SHP77 treated with DMSO at 0.1 percent for 48 hours (cell line): ENCODE measurements around the gene RRP1B.
"Not testable (repeated sequence)": the region's sequence is repeated elsewhere in the genome, so short reads cannot be mapped to it uniquely, and the experiment has no call there.

ENCODE experiments used
- DNase-seq: peaks from one replicate; lab custom pipeline; 2025; lab: John Stamatoyannopoulos, UW

RRP1B gene

DNA sequence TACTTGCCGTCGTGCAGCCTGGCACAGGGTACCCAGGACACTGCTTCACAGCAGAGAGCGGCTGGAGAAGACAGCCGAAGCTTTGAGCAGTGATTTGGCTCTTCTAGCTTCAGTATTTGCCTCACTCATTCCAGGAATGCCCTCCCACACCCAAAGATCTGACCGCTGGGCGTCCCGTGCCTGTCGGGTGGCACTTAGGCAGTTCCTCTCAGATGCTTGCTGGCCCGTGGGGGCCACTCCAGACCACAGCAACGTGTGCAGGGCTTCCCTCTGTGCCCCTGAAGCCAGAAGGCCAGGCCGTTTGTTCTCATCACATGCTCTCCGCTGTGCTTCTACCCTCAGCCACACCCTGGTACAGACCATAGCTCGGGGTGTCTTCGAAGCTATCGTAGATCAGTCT lies 17.0 kb downstream of the RRP1B start:
- no peak for DNase-seq

DNA sequence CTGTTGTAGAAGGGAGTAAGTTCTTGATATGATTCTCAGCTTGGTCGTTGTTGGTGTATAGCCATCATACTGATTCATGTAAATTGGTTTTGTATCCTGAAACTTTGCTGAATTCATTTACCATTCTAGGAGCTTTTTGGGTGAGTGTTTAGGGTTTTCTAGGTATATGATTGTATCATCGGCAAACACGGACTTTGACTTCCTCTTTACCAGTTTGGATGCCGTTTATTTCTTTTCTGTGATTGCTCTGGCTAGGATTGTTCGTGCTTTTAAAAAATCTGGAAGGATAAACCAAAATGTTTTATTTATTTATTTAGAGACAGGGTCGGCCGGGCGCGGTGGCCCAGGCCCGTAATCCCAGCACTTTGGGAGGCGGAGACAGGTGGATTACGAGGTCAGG lies 20.6 kb downstream of the RRP1B start:
- no peak for DNase-seq

DNA sequence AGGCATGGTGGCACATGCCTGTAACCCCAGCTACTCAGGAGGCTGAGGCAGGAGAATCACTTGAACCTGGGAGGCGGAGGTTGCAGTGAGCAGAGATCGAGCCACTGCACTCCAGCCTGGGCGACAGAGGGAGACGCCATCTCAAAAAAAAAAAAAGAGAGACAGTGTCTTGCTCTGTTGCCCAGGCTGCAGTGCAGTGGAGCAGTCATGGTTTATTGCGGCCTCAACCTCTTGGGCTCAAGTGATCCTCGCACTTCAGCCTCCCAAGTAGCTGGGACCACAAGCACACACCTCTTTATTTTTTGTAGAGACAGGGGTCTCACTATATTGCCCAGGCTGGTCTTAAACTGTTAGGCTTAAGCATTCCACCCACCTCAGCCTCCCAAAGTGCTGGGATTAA lies 21.1 kb downstream of the RRP1B start:
- not testable (repeated sequence) for DNase-seq

DNA sequence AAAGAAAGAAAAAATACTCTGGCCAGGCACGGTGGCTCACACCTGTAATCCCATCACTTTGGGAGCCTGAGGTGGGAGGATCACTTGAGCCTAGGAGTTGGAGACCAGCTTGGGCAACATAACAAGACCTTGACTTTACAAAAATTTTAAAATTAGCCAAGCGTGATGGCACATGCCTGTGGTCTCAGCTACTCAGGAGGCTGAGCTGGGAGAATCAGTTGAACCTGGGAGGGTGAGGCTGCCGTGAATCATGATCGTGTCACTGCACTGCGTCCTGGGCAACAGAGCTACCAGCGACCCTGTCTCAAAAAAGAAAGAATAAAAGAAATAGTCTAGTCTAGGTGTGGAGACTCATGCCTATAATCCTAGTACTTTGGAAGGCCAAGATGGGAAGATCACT lies 22.3 kb downstream of the RRP1B start:
- DNase-seq: no peak

DNA sequence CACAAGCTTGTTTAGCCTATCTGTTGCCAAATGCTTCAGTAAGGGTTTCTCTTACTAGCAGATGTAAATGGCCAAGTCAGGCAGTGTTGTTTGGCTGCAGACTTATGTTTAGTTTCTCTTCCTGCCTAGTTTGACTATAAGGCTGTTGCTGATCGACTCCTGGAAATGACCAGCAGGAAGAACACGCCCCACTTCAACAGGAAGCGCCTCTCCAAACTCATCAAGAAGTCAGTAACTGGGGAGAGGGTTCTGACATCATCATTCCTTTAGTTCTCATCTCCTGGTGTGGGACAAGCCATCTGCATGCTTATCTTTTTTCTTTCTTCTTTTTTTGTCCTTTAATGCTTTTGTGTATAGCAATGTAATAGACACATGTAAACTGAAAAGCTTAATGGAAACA lies 25.1 kb downstream of the RRP1B start:
- no peak for DNase-seq

DNA sequence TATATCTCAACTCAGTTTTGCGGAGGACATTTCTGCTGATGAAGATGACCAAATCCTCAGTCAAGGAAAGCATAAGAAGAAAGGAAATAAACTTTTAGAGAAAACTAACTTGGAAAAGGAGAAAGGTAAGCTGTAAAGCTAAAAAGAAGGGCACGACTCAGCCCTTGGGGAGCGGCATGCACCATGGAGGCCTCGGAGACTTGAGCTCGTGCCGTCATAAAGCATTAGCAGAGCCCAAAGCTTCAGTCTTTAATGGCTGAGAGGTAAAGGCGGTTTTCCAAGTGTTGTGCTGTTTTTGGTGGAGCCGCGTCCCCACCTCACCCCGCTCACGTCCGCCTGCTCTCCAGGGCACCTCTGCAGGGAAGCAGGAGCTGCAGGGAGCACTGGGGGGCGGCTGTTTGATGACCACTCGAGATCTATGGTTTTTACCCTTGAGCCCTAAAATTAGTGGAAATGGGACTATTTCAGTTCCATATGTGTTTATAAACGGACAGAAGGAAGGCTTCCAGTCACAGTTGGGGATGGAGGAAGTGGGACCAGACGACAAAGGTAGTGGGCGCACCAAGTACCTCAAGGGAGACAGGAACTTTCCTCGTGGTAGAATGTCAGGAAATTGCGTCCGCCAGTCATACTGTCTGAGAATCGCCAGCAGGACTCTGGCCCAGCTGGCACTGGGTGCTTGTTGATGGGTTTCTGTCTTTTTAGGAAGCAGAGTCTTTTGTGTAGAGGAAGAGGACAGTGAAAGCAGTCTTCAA lies 27.6 kb downstream of the RRP1B start:
- no peak for DNase-seq

DNA sequence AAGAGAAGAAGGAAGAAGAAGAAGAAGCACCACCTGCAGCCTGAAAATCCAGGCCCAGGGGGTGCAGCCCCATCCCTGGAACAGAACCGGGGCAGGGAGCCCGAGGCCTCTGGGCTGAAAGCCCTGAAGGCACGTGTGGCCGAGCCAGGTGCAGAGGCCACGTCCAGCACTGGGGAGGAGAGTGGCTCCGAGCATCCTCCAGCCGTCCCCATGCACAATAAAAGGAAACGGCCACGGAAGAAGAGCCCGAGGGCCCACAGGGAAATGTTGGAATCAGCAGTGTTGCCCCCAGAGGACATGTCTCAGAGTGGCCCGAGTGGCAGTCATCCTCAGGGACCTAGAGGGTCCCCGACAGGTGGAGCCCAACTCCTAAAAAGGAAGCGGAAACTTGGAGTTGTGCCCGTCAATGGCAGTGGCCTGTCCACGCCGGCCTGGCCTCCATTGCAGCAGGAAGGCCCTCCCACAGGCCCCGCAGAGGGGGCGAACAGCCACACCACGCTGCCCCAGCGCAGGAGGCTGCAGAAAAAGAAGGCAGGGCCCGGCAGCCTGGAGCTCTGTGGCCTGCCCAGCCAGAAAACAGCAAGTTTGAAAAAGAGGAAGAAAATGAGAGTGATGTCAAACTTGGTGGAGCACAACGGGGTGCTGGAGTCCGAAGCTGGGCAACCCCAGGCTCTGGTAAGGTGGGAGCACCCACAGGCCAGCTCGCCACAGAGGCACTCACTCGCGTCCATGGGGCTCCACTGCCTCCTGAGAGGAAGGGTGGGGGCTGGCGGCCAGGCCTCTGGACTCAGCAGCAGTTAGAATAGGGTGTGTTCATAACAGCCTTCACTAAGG lies 28.4 kb downstream of the RRP1B start:
- no peak for DNase-seq

DNA sequence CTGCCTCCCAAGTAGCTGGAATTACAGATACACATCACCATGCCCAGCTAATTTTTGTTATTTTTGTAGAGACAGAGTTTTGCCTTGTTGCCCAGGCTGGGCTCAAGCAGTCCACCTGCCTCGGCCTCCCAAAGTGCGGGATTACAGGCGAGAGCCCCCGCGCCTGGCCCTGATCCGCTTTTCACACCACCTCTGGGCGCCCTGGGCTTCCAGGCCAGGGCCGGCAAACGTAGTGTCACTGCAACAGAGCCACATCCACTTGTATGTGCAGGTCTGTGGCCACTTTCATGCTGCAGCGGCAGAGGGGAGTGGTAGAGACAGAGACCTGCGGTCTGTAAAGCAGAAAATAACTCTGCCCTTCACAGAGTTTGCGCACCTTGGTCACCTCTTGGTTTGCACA lies 29.5 kb downstream of the RRP1B start:
- DNase-seq: no peak

DNA sequence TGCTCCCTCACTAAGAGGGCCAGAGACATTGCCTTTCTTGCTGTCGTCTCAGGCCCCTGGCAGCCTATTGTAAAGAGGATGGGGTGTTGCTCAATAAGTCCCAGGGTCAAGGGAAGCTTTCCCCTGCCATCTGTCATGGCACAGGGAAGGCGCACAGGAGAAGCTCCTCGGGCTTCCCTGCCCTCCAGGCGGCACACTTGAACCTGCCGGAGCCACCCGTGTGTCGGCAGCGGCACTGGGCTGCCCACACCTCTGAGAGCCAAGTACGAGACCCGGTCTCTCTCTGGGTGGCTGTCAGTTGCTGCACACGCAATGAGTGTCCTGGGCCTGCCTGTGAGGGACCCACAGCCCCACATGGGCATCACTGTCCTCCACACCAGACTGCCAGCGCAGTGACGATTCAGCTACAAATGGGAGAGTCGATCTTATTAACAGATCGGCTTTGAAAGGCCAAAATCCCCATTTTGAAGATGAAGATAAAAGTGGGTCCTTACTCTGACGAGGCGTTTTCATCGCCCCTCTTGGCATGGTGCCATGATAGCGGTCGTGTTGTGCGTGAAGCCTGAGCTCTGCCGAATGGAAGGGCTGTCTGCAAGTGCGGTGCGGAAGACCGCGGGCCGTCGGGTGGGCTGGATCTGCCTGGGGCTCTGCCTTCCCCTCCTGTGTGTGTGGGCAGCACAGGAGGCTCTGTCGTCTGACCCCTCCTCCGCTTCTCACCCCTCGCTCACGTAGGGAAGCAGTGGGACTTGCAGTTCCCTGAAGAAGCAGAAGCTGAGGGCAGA lies 30.4 kb downstream of the RRP1B start:
- DNase-seq: no peak

DNA sequence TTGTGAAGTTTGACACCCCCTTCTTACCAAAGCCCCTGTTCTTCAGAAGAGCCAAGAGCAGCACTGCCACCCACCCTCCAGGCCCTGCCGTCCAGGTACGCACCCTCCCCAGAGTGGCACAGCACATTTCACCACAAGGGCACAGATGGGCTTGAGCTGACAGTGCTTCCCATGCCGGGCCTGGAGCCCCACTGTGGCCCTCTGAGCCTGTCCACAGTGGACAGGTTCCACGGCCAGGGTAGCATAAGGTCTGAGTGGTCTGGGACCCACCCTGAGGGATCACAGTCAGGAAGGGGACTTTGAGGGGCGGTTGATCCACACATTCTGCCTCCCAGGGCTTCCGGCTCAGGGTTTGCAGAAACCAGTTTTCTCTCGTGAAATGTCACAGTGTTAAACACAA lies 31.0 kb downstream of the RRP1B start:
- DNase-seq: no peak

DNA sequence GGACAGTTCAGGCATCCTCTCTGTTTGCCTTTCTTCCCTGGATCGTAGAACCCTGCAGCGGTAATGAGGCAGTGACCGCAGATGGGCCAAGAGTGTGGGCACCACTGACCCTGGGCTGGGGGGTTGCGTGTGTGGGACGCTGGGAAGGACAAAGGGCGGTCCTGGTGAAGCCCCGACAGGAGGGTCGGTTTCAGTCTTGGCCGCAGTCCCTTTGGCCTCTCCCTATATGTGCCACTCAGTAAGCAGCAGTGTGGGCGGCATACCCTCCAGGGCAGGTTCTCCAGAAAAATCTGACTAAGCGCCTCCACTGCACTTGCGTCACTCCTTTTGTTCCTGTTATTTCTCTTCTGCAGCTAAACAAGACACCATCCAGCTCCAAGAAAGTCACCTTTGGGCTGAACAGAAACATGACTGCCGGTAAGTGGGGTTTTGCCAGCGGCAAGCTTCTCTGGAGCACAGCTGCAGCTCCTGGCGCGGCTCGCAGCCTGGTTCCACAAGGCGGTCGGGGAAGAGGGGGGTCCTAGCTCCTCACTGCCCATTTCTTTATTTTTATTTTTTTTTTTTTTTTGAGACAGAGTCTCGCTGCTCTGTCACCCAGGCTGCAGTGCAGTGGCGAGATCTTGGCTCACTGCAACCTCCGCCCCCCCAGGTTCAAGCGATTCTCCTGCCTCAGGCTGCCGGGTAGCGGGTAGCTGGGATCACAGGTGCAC lies 31.9 kb downstream of the RRP1B start:
- DNase-seq: no peak

DNA sequence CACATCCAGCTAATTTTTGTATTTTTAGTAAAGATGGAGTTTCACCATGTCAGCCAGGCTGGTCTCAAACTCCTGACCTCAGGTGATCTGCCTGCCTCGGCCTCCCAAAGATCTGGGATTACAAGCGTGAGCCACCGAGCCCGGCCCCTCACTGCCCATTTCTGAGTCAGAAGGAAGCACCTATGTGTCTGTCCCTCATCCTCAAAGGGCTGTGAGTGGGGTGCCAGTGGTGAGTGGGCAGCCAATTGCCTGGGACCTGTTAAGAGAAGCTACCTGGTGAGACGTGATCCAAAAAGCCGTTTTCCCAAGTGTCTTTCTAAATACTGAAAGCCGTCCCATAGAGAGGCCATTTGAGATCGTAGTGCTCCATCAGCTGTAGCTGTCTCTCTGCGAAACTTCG lies 32.4 kb downstream of the RRP1B start:
- DNase-seq: no peak

DNA sequence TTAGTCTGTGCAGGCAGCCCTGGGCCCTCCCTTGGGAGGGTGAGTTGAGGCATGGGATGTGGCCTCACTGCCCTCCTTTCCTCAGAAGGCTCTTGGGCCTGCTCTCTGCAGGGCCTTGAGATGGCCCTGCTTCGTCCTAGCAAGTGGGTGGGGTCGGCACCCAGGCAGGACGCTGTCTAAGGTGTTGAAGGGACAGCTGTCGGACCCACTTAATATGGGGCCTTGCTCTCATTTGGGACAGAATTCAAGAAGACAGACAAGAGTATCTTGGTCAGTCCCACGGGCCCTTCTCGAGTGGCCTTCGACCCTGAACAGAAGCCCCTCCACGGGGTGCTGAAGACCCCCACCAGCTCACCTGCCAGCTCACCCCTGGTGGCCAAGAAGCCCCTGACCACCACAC lies 33.6 kb downstream of the RRP1B start:
- no peak for DNase-seq

DNA sequence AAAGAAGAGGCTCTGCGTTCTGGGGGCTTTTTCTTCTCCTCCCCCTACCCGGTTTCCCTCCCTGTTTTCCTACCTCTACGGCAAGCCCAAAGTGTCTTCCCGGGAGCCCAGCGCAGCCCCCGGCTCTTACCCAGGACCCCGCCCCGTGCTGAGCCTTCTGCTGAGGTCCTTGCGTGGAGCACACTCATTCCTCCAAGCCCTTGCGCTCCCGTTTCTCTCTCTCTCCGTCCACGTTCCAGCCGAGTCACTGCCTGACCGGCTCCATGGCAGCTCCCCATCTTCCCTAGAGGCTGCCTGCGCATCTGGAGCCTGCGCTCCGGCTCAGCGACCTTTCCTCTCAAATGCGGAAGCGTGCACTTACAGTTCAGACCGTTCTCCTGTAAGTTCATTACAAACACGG lies 34.6 kb downstream of the RRP1B start:
- DNase-seq: no peak

DNA sequence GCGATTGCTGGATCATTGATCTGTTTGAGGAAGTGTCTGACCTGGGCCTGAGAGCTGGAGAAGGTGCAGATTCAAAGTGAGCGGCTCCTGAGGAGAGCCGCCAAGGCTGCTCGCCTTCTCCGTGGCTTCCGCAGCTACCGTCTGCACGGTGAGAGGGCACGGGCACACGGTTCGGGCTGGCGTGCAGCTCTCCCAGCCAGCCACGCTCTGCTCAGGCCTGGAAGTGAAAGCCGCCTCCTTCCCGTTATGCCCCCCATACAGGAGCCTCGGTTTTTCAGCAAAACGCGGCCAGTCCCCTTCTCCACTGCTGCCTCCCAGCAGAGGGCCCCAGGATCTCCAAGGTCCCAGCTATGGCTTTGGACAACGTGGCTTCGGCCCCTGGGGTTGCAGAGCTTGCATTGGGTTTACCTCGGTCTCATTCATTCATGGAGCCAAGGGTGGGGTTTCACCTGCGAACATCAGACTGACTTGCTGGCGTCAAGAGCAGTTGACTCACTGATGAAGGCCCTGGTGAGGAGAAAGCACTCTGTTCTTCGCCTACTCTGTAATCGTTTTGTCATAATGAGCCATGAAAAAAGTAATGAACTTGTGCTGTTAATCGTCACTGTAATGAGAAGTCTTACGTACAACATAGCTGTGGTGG lies 35.2 kb downstream of the RRP1B start:
- no peak for DNase-seq

DNA sequence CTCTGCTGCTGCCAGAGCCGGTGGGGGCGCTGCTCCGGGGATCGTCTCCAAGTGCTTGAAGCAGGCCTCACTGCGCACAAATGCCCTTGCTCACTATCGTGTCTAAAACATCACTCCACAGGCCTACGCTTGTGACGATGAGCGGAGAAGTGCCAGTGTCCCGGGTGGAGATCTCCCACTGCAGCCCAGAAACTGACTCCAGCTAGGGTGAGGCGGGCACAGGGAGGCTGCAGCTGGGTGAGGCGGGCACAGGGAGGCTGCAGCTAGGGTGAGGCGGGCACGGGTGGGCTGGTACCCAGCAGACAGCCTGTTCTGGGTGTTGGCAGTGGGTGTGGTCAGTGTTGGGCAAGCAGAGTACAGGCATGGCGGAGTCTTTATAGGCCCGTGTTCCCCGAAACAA lies 36.9 kb downstream of the RRP1B start:
- DNase-seq: no peak

DNA sequence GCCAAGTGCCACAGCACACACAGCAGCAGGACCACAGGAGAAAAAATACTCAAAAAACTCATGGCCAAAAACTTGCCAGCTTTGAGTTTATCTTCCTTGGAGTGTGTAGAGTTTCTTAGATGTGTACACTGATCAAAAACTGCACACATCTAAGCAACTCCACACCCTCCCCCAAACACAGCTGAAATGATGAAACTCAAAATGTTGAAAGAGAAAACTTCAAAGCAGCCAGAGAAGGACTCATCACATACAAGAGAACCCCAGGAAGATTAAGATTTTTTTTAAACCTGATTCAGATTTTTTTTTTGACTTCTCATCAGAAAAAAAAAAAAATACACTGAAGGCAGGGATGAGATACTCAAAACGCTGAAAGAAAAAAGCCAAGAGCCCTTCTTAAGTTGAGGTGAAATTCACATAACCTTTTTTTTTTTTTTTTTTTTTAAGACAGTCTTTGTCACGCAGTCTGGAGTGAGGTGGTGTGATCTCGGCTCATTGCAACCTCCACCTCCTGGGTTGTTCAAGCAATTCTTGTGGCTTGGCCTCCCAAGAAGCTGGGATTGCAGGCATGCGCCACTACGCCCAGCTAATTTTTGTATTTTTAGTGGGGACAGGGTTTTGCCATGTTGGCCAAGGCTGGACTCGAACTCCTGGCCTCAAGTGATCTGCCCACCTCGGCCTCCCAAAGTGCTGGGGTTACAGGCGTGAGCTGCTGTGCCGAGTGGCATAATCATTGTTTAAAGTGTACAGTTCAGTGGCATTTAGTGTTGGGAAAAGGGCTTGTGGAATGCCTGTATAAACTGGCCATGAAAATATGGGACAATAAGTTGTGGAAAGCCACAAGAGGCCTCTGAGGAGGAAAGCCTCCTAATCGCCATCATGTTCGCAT lies 38.6 kb downstream of the RRP1B start:
- DNase-seq: no peak

DNA sequence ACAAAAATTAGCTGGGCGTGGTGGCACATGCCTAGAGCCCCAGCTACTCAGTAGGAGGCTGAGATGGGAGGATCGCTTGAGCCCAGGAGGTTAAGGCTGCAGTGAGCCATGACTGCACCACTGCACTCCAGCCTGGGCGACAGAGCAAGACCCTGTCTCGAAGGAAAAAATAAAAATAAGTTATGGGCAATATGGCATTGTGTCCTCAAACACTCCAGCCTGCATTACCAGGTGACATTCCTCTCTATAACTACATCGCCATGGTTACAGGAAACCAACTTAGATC lies 40.1 kb downstream of the RRP1B start:
- not testable (repeated sequence) for DNase-seq

DNA sequence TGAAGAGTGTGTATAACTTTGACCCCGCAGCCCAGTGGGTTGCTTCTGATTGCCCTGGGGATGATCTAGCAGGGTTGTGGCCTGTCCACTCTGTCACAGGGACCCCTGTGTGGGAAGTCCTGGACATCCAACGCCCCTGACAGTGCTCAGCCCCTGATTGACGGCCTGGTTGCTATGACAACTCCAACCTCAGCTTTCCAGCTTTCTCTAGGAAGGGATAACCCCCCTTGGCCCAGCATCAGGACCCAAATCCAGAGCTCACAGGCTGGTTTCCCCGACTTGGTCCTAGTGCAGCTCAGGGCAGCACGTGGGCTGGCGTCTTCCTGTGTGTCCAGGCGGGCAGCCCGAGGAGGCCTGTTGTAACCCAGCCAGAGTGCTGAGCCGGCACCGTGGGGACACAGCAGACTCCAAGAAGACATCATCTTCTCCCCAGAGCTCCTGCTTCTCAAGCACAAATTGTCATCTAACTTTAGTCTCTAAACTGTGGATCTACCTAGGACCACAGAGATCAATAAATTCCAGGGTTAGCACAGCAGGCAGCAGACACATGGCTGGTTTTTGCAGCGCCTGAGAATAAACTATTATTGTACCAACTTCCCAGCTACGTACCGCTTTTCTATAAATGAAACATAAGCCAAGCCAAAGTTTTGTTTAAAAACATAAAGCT lies 40.7 kb downstream of the RRP1B start:
- no peak for DNase-seq
